Rectal smooth muscle tissue (tissue), 1 donor: ENCODE measurements around the gene BACE1-AS.
"Not testable (repeated sequence)": the region's sequence is repeated elsewhere in the genome, so short reads cannot be mapped to it uniquely, and the experiment has no call there.

Source experiments
- H3K27ac ChIP-seq: one replicate; pipeline ENCODE4 v1.7.0; 2013; ENCODE audit warnings: low read depth, low read length, inconsistent platforms
- H3K27me3 ChIP-seq: one replicate; pipeline ENCODE4 v1.7.0; 2013; ENCODE audit warnings: low read length; ENCODE audit not compliant: control insufficient read depth, insufficient read depth
- H3K36me3 ChIP-seq: one replicate; pipeline ENCODE4 v1.7.0; 2013; ENCODE audit warnings: low read length; ENCODE audit not compliant: control insufficient read depth, insufficient read depth
- H3K4me1 ChIP-seq: one replicate; pipeline ENCODE4 v1.7.0; 2013; ENCODE audit warnings: low read length; ENCODE audit not compliant: control insufficient read depth, insufficient read depth
- H3K4me3 ChIP-seq: one replicate; pipeline ENCODE4 v1.7.0; 2013; ENCODE audit warnings: low read length
- H3K9ac ChIP-seq: one replicate; pipeline ENCODE4 v1.7.0; 2013; ENCODE audit warnings: low read length

The BACE1-AS gene

GRCh38 chr11:117314840-117315239 lies 23.7 kb downstream of the BACE1-AS start:
- Histone ChIP-seq H3K27me3 (no peaks in the 10 kb centered on the region), H3K9ac (no peak overlapping the region), H3K4me3 (peak overlapping the region; percentile 88), H3K36me3 (no peaks in the 10 kb centered on the region), H3K4me1 (peaks cover 5% of the 10 kb centered on the region), H3K27ac (no peak overlapping the region)

DNA sequence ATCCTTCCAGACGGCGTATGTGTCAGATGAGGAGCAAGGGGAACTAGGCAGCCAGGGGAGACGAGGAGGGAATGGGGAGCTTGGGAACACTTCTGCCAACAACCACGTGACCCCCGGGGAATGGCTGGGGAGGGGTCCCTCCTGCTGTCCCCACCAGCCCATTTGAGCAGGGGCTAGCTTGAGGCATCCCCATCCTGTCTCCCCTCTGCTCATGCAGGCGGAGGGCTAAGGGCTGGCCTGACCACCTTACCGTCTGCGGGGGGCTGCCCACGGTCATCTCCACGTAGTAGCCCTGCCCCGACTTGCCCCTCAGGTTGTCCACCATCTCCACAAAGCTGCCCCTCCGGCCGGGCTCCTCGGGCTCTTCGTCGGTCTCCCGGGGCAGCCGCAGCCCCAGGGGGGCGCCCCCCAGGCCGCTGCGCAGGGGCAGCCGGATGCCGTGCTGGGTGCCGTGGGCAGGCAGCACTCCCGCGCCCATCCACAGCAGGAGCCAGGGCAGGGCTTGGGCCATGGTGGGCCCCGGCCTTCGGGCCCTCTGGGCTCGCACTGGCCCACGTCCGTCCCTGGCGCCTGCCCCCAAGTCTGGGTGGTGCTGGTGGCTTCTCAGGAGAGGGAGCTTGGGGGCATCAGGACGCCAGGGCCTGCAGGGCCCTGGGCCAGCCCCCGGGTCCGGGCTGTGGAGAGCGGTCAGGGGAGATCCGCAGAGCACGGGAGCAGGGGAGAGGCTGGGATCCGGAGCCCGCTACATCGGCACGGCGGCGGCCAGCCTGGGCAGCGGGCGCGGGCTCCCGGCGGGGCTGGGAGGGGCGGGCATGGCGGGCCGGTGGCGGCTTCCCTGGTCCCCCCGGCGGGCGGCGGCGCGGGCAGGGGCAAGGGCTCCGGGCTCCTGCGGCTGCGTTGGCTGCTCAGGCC lies 24.4 kb downstream of the BACE1-AS start:
- H3K27ac ChIP-seq = no peak overlapping the region
- H3K36me3 ChIP-seq = no peaks in the 10 kb centered on the region
- H3K4me3 ChIP-seq = peak overlapping the region; percentile 88
- no peaks in the 10 kb centered on the region for H3K27me3 ChIP-seq
- peaks cover 5% of the 10 kb centered on the region for H3K4me1 ChIP-seq
- no peak overlapping the region for H3K9ac ChIP-seq

GRCh38 chr11:117316197-117316961 lies 25.2 kb downstream of the BACE1-AS start, which contains the start of gene BACE1:
Gene BACE1, minus strand, starts transcription at chr11:117316256. Its CDS starts 461 bp downstream, at chr11:117315795.
- peaks cover 5% of the 10 kb centered on the region for H3K4me1 ChIP-seq
- H3K9ac ChIP-seq = peak within 1 kb of the TSS; percentile 49
- H3K4me3 ChIP-seq = peak within 1 kb of the TSS; percentile 88
- H3K36me3 ChIP-seq = no peaks in the 10 kb centered on the region
- H3K27me3 ChIP-seq = no peaks in the 10 kb centered on the region
- H3K27ac ChIP-seq = peak within 1 kb of the TSS; percentile 52

GRCh38 chr11:117318738-117319137 lies 27.6 kb downstream of the BACE1-AS start:
- Histone ChIP-seq H3K4me3 (no peak overlapping the region), H3K9ac (no peak overlapping the region), H3K36me3 (no peaks in the 10 kb centered on the region), H3K27ac (no peak overlapping the region), H3K27me3 (no peaks in the 10 kb centered on the region), H3K4me1 (peaks cover 5% of the 10 kb centered on the region)

DNA sequence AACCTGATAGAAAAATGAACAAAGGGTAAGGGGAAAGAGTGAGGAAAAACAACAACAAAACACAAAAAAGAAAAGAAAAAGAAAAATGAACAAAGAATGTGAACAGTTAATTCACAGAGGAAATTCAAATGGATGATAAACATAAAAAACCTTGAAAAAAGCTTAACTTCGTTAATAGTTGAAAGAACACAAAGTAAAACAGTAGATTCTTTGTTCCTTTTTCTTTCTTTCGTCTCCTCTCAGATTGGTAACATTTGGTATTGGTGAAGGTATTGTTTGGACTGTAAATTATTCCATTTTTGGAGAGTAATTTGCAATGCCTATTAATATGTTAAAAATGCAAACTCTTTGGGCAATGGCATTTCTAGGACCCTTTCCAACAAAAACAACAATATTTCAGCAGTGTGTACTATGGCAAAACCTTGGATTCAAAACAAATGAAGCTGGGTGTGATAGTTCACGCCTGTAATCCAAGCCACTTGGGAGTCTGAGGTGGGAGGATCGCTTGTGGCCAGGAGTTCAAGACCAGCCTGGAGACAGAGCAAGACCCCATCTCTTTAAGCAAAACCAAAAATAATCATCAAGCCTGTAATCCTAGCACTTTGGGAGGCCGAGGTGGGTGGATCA lies 28.2 kb downstream of the BACE1-AS start:
- Histone ChIP-seq H3K27me3 (no peaks in the 10 kb centered on the region), H3K4me1 (peaks cover 5% of the 10 kb centered on the region), H3K9ac (no peak overlapping the region), H3K27ac (no peak overlapping the region), H3K4me3 (no peak overlapping the region), H3K36me3 (no peaks in the 10 kb centered on the region)

DNA sequence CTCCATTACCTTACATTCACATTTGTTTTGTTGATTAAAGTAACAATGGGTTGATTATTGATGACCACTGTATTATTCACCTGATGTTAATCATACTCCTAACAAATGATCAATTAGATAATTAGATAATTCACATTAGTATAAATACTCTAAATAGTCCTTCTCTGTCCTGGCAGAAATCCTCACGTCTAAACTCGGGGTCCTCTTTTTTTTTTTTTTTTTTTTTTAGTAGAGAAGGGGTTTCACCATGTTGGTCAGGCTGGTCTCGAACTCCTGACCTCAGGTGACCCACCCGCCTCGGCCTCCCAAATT lies 36.1 kb downstream of the BACE1-AS start:
- H3K27ac ChIP-seq, H3K9ac ChIP-seq, H3K4me1 ChIP-seq, H3K4me3 ChIP-seq, H3K36me3 ChIP-seq, H3K27me3 ChIP-seq: not testable (repeated sequence)

DNA sequence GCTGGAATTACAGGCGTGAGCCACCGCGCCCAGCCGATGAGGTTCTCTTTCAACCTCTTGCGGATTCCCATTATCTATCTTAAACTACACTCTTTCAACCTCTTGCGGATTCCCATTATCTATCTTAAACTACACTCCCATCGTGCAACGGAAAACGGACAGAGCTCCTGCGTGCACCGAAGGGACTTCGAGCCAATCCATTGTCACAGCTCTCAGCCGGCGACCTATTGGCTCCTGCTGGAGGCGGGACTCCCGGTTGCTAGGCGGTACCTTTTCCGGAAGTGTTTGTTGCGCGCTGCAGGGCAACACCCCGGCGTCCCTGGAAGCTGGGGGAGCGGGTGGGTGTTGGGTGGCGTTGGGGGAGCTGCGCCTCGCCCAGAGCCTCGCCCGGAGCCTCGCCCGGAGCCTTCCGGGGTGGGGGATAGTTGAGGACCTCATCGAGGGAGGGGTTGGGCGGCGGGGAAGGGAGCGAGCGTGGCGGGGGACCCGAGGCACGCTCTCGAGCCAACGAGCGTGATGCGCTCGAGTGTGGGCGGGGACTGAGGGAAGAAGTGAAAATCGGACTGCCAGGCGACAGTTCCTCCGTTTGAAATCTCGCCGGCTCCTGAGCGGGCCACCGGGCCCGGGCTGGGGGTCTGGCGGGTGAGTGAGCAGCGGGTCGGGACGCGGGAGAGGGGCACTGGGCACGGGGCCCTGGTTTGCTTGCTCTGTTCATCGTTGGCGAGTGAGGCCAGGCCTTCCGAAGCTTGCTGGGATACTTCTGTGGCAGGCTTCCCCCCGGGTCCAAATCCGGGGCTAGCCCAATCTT lies 36.6 kb downstream of the BACE1-AS start, which contains the start of gene CEP164:
Gene CEP164, plus strand, starts transcription at position 288 of the 808 bp plus-strand sequence. CDS start 10,733 bp downstream, outside the sequence.
- Histone ChIP-seq H3K9ac (peak within 1 kb of the TSS; percentile 63), H3K27me3 (no peaks in the 10 kb centered on the region), H3K36me3 (no peaks in the 10 kb centered on the region), H3K4me1 (peaks cover 8% of the 10 kb centered on the region), H3K4me3 (peak within 1 kb of the TSS; percentile 88), H3K27ac (peak within 1 kb of the TSS; percentile 90)

DNA sequence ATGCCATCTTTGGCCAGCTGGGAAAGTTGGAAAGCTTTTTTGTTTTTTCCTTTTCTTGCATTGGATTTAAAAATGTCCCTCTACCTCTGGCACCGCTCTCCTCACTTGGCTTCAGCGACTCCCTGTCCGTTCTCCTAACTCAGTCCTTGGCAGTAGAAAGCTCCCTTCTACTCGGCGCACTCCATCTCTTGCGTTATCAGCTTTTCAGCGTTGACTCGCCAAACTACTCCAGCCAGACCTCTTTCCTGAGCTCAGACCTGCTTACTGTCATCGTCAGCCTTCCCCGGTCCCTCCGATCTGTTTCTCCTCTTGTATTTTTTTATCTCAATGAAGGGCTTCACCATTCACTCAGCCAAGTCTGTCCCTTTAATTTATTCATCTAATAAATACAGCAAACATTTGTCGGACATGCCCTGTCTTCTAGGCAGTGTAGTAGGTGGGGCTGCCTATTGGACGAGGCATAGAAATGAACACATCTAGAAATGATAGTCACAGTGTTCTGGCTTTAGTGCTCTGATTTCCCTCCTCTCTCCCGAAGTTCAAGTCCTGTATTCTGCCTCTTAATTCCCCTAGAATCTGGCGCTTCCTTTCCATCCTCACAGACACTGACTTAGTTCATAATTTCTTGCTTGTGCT lies 37.3 kb downstream of the BACE1-AS start:
- no peaks in the 10 kb centered on the region for H3K27me3 ChIP-seq
- peak overlapping the region; percentile 88 for H3K4me3 ChIP-seq

GRCh38 chr11:117332843-117333242 lies 41.7 kb downstream of the BACE1-AS start:
- no peak overlapping the region for H3K27ac ChIP-seq
- no peaks in the 10 kb centered on the region for H3K27me3 ChIP-seq
- H3K36me3 ChIP-seq = no peaks in the 10 kb centered on the region
- H3K4me1 ChIP-seq = peaks cover 8% of the 10 kb centered on the region
- no peak overlapping the region for H3K4me3 ChIP-seq
- H3K9ac ChIP-seq = no peak overlapping the region

More for the DNA sequence above, 37.3 kb downstream of the BACE1-AS start:
- H3K4me1 ChIP-seq = peaks cover 8% of the 10 kb centered on the region
- no peaks in the 10 kb centered on the region for H3K36me3 ChIP-seq
- H3K9ac ChIP-seq = peak overlapping the region; percentile 63
- peak overlapping the region; percentile 90 for H3K27ac ChIP-seq

- Histone ChIP-seq H3K36me3 (peaks cover 4% of the 10 kb centered on the region), H3K4me1 (peaks cover 5% of the 10 kb centered on the region), H3K4me3 (no peak overlapping the region), H3K27me3 (no peaks in the 10 kb centered on the region), H3K9ac (no peak overlapping the region), H3K27ac (no peak overlapping the region)
These were observed 42.8 kb downstream of the BACE1-AS start for GRCh38 chr11:117333917-117334316.

GRCh38 chr11:117334896-117335295 lies 43.8 kb downstream of the BACE1-AS start:
- Histone ChIP-seq H3K9ac (no peak overlapping the region), H3K4me3 (no peak overlapping the region), H3K27me3 (no peaks in the 10 kb centered on the region), H3K36me3 (peaks cover 4% of the 10 kb centered on the region), H3K4me1 (no peaks in the 10 kb centered on the region), H3K27ac (no peak overlapping the region)
